ENCODE measurements around the gene RER1. TPM values are rescaled to one million over a fixed set of nuclear protein-coding genes. Genes with fewer than 3 reads are reported as not detected.
"Not testable (repeated sequence)": the region's sequence is repeated elsewhere in the genome, so short reads cannot be mapped to it uniquely, and the experiment has no call there.

Gene RER1
- total RNA-seq, 1 donor from 2014 or later = 163 TPM

- ATAC-seq; DNase-seq (ENCODE audit: low spot score): not testable (repeated sequence)
These were observed 48.7 kb downstream of the RER1 start for GRCh38 chr1:2440346-2440745.

- ATAC-seq = no peak
- DNase-seq (ENCODE audit: low spot score) = no peak
These were observed 50.1 kb downstream of the RER1 start for GRCh38 chr1:2441746-2442145.

- no peak for DNase-seq (ENCODE audit: low spot score)
- ATAC-seq = no peak
These were observed 51.0 kb downstream of the RER1 start for GRCh38 chr1:2442661-2443060.

- DNase-seq (ENCODE audit: low spot score) = no peak
- ATAC-seq = peak; percentile 45
These were observed 51.9 kb downstream of the RER1 start for GRCh38 chr1:2443277-2444137.

- no peak for ATAC-seq
- no peak for DNase-seq (ENCODE audit: low spot score)
These were observed 52.5 kb downstream of the RER1 start for GRCh38 chr1:2444138-2444591.

- DNase-seq (ENCODE audit: low spot score) = no peak
- no peak for ATAC-seq
These were observed 53.7 kb downstream of the RER1 start for GRCh38 chr1:2445162-2445822.

- ATAC-seq (no peak), DNase-seq (ENCODE audit: low spot score) (no peak)
These were observed 54.2 kb downstream of the RER1 start for GRCh38 chr1:2445823-2446215.

- DNase-seq (ENCODE audit: low spot score) = no peak
- no peak for ATAC-seq
These were observed 54.8 kb downstream of the RER1 start for GRCh38 chr1:2446394-2446793.

- DNase-seq (ENCODE audit: low spot score) (no peak), ATAC-seq (no peak)
These were observed 55.2 kb downstream of the RER1 start for GRCh38 chr1:2446861-2447260.

GRCh38 chr1:2447276-2448097 is 55.8 kb downstream of the RER1 start:
- DNase-seq (ENCODE audit: low spot score) (no peak), ATAC-seq (no peak)

- DNase-seq (ENCODE audit: low spot score) (no peak), ATAC-seq (no peak)
These were observed 56.4 kb downstream of the RER1 start for GRCh38 chr1:2448098-2448445.

- DNase-seq (ENCODE audit: low spot score) = no peak
- peak; percentile 7 for ATAC-seq
These were observed 58.2 kb downstream of the RER1 start for GRCh38 chr1:2449636-2450454.

GRCh38 chr1:2451741-2452140 is 60.1 kb downstream of the RER1 start:
- ATAC-seq (no peak), DNase-seq (ENCODE audit: low spot score) (no peak)

- no peak for DNase-seq (ENCODE audit: low spot score)
- ATAC-seq = no peak
These were observed 60.7 kb downstream of the RER1 start for GRCh38 chr1:2452201-2452931.

- DNase-seq (ENCODE audit: low spot score) (no peak), ATAC-seq (no peak)
These were observed 61.3 kb downstream of the RER1 start for GRCh38 chr1:2452932-2453315.

- DNase-seq (ENCODE audit: low spot score) (no peak), ATAC-seq (no peak)
These were observed 62.6 kb downstream of the RER1 start for GRCh38 chr1:2454227-2454626.

Measured in left lobe of liver (tissue), 2 donors.